SW 1271 (cell line): ENCODE measurements around the gene GCDH.
A peak's percentile ranks its signal among the peaks of the same experiment; 100 is the strongest.
"Not testable (repeated sequence)": the region's sequence is repeated elsewhere in the genome, so short reads cannot be mapped to it uniquely, and the experiment has no call there.

Experiments used
- DNase-seq, 2 experiments: peaks; one replicate each; lab custom pipeline; 2025; lab: John Stamatoyannopoulos, UW

GCDH gene

GRCh38 chr19:12872941-12873890 lies 17.7 kb upstream of the GCDH start:
- DNase-seq = no peak

- no peak for DNase-seq
Observed at GRCh38 chr19:12873891-12874745, 16.8 kb upstream of the GCDH start.

GRCh38 chr19:12875086-12875485 lies 15.9 kb upstream of the GCDH start:
- DNase-seq = no peak

- peak in 1 of 2 experiments; percentile 45 for DNase-seq
Observed at GRCh38 chr19:12880551-12881171, 10.3 kb upstream of the GCDH start.

- peak; percentile 85 to 86 for DNase-seq
Observed at GRCh38 chr19:12881172-12881808, 9.7 kb upstream of the GCDH start, which contains the start of gene DNASE2. TSS of gene DNASE2 (minus strand) at chr19:12881449. CDS start at chr19:12881375, 74 bp downstream.

GRCh38 chr19:12882589-12882988 lies 8.4 kb upstream of the GCDH start:
- DNase-seq = no peak

- no peak for DNase-seq
Observed at GRCh38 chr19:12884202-12884601, 6.8 kb upstream of the GCDH start.

- DNase-seq = no peak
Observed at GRCh38 chr19:12884627-12884925, 6.4 kb upstream of the GCDH start.

- no peak for DNase-seq
Observed at GRCh38 chr19:12884926-12885748, 5.8 kb upstream of the GCDH start.

- DNase-seq = no peak
Observed at GRCh38 chr19:12885749-12886650, 5.0 kb upstream of the GCDH start.

GRCh38 chr19:12886651-12886968 lies 4.3 kb upstream of the GCDH start:
- no peak for DNase-seq

GRCh38 chr19:12886969-12887747 lies 3.8 kb upstream of the GCDH start, which contains the start of gene KLF1:
TSS of gene KLF1 (minus strand) at chr19:12887201. CDS start at chr19:12887140, 61 bp downstream.
- no peak for DNase-seq

GRCh38 chr19:12888006-12888603 lies 2.9 kb upstream of the GCDH start:
- DNase-seq = no peak

GRCh38 chr19:12890299-12890786 lies 617 bp upstream of the GCDH start:
- not testable (repeated sequence) for DNase-seq

- no peak for DNase-seq
Observed at GRCh38 chr19:12891553-12892021, 627 bp downstream of the GCDH start.

GRCh38 chr19:12893582-12893981 lies 2.6 kb downstream of the GCDH start:
- no peak for DNase-seq

- no peak for DNase-seq
Observed at GRCh38 chr19:12896460-12896859, 5.5 kb downstream of the GCDH start.

GRCh38 chr19:12899891-12900518 lies 9.0 kb downstream of the GCDH start:
- DNase-seq = no peak
